GM21447 (cell line): ENCODE results near the gene CRIM1.

ENCODE experiments used
- ATAC-seq: cut with Tn5 transposase; IDR thresholded peaks from one replicate; pipeline ENCODE4 v1.9.1; 2021; ENCODE audit not compliant: unreplicated experiment

Gene CRIM1

GRCh38 chr2:36477746-36478145 lies 122.2 kb downstream of the CRIM1 start:
- ATAC-seq, result no peak

- ATAC-seq, result no peak
Measured at GRCh38 chr2:36478332-36478738, 122.8 kb downstream of the CRIM1 start.

GRCh38 chr2:36478999-36479398 lies 123.4 kb downstream of the CRIM1 start:
- ATAC-seq, result no peak

GRCh38 chr2:36479406-36479805 lies 123.8 kb downstream of the CRIM1 start:
- ATAC-seq, result no peak

GRCh38 chr2:36480028-36480427 lies 124.5 kb downstream of the CRIM1 start:
- no peak for ATAC-seq

- no peak for ATAC-seq
Measured at GRCh38 chr2:36480636-36481035, 125.1 kb downstream of the CRIM1 start.

GRCh38 chr2:36481709-36482108 lies 126.1 kb downstream of the CRIM1 start:
- ATAC-seq, result no peak

GRCh38 chr2:36482576-36483214 lies 127.1 kb downstream of the CRIM1 start:
- no peak for ATAC-seq

- no peak for ATAC-seq
Measured at GRCh38 chr2:36483290-36483689, 127.7 kb downstream of the CRIM1 start.

- ATAC-seq, result no peak
Measured at GRCh38 chr2:36484454-36484853, 128.9 kb downstream of the CRIM1 start.

- no peak for ATAC-seq
Measured at GRCh38 chr2:36485521-36485920, 129.9 kb downstream of the CRIM1 start.

GRCh38 chr2:36486521-36487044 lies 131.0 kb downstream of the CRIM1 start:
- no peak for ATAC-seq

- ATAC-seq, result no peak
Measured at GRCh38 chr2:36487947-36488346, 132.4 kb downstream of the CRIM1 start.

- no peak for ATAC-seq
Measured at GRCh38 chr2:36489281-36489680, 133.7 kb downstream of the CRIM1 start.

GRCh38 chr2:36490749-36491148 lies 135.2 kb downstream of the CRIM1 start:
- ATAC-seq, result no peak

GRCh38 chr2:36492216-36492945 lies 136.8 kb downstream of the CRIM1 start:
- ATAC-seq, result no peak

GRCh38 chr2:36493306-36493705 lies 137.7 kb downstream of the CRIM1 start:
- no peak for ATAC-seq

- no peak for ATAC-seq
Measured at GRCh38 chr2:36497570-36498163, 142.1 kb downstream of the CRIM1 start.

- ATAC-seq, result no peak
Measured at GRCh38 chr2:36499128-36499820, 143.7 kb downstream of the CRIM1 start.

GRCh38 chr2:36500072-36500471 lies 144.5 kb downstream of the CRIM1 start:
- no peak for ATAC-seq

GRCh38 chr2:36502081-36502480 lies 146.5 kb downstream of the CRIM1 start:
- no peak for ATAC-seq
